HepG2 (cell line): Measurements from ENCODE around the gene CFAP54. TPM values are rescaled to one million over a fixed set of nuclear protein-coding genes. Genes with fewer than 3 reads are reported as not detected.

Source experiments
- ATM ChIP-seq: fragments of 450-650 bp; IDR thresholded peaks from 2 replicates; pipeline ENCODE4 v1.7.1; 2017; ENCODE audit warnings: mild to moderate bottlenecking, borderline replicate concordance
- CEBPG ChIP-seq: IDR thresholded peaks from 2 replicates; pipeline ENCODE4 v1.6.1; 2016
- FOXK2 ChIP-seq: fragments of 450-650 bp; IDR thresholded peaks from 2 replicates; pipeline ENCODE4 v1.6.1; 2016
- HHEX ChIP-seq: IDR thresholded peaks from 2 replicates; pipeline ENCODE4 v1.6.1; 2016; ENCODE audit warnings: control low read depth
- KAT2B ChIP-seq: fragments of 150-350 bp; IDR thresholded peaks from 2 replicates; pipeline ENCODE4 v1.6.1; 2014; ENCODE audit warnings: low read depth, low read length, borderline replicate concordance
- NR3C1 ChIP-seq: sonication (generic); formaldehyde crosslinking; IDR thresholded peaks from 2 replicates; pipeline ENCODE4 v1.4.0; 2020; ENCODE audit warnings: missing genetic modification reagents
- PAF1 ChIP-seq: IDR thresholded peaks from 2 replicates; pipeline ENCODE4 v1.6.1; 2016; ENCODE audit warnings: missing genetic modification reagents, missing compliant biosample characterization
- PTBP1 ChIP-seq: fragments of 200-400 bp; formaldehyde crosslinking; IDR thresholded peaks from 2 replicates; pipeline ENCODE4 v1.6.1; 2018; ENCODE audit warnings: low read length, low read depth; ENCODE audit not compliant: poor library complexity, severe bottlenecking
- RORA ChIP-seq: sonication (generic); formaldehyde crosslinking; IDR thresholded peaks from 2 replicates; pipeline ENCODE4 v1.5.0; 2020; ENCODE audit warnings: mild to moderate bottlenecking, missing genetic modification reagents, moderate library complexity
- SMARCE1 ChIP-seq: fragments of 450-650 bp; IDR thresholded peaks from 2 replicates; pipeline ENCODE4 v1.6.1; 2017; ENCODE audit warnings: borderline replicate concordance
- ZFP36L2 ChIP-seq: sonication (generic); formaldehyde crosslinking; IDR thresholded peaks from 2 replicates; pipeline ENCODE4 v1.4.0; 2020; ENCODE audit warnings: missing genetic modification reagents
- ZFYVE20 ChIP-seq: sonication (generic); formaldehyde crosslinking; IDR thresholded peaks from 2 replicates; pipeline ENCODE4 v1.8.0; 2023; ENCODE audit warnings: low read depth, mild to moderate bottlenecking, moderate library complexity, missing genetic modification reagents, borderline replicate concordance
- ZNF180 ChIP-seq: sonication (generic); formaldehyde crosslinking; IDR thresholded peaks from 2 replicates; pipeline ENCODE4 v1.4.0; 2020; ENCODE audit warnings: low read depth, missing genetic modification reagents, borderline replicate concordance
- ZNF432 ChIP-seq: sonication (generic); formaldehyde crosslinking; IDR thresholded peaks from 2 replicates; pipeline ENCODE4 v1.5.0; 2020; ENCODE audit warnings: missing genetic modification reagents, mild to moderate bottlenecking, borderline replicate concordance
- ZNF556 ChIP-seq: sonication (generic); formaldehyde crosslinking; IDR thresholded peaks from 2 replicates; pipeline ENCODE4 v1.4.0; 2020; ENCODE audit warnings: mild to moderate bottlenecking, missing genetic modification reagents, borderline replicate concordance
- ZNF674 ChIP-seq: sonication (generic); formaldehyde crosslinking; IDR thresholded peaks from 2 replicates; pipeline ENCODE4 v1.5.0; 2020; ENCODE audit warnings: low read depth, mild to moderate bottlenecking, missing genetic modification reagents
- ZNF761 ChIP-seq: sonication (generic); formaldehyde crosslinking; conservative IDR thresholded peaks from 2 replicates; pipeline ENCODE4 v1.4.0; 2020; ENCODE audit warnings: mild to moderate bottlenecking, missing genetic modification reagents
- ZSCAN29 ChIP-seq: sonication (generic); formaldehyde crosslinking; conservative IDR thresholded peaks from 2 replicates; pipeline ENCODE4 v1.4.0; 2020; ENCODE audit warnings: mild to moderate bottlenecking, missing genetic modification reagents
- polyA plus RNA-seq, 8 experiments: library from polyadenylated mRNA; depleted of rRNA in 3 of 8; stranded (reverse) in 7 of 8; unstranded in 1 of 8; fragments of >200 nt; fragmentation: Illumina TruSeq in 4 of 8; extraction: Trizol in 4 of 8; gene quantifications; 2 replicates each; pipeline versions ENCODE4 v1.2.1 to v1.2.3, GENCODE V29; 2011 to 2016; ENCODE audit warnings: low read depth in 4 of 8, missing spikeins in 1 of 8, mixed read lengths in 1 of 8; ENCODE audit not compliant: insufficient read depth in 1 of 8
- total RNA-seq, 5 experiments: library from RNA; depleted of rRNA; stranded (reverse); fragments of >200 nt; fragmentation: Illumina TruSeq; extraction: Trizol; gene quantifications; 2 replicates each; pipeline ENCODE4 v1.2.3, GENCODE V29; 2016; ENCODE audit warnings: low read depth in 1 of 5
- TF ChIP-seq, protein P1 (sequence below): IDR thresholded peaks from 2 replicates; pipeline ENCODE4 v1.6.1; 2016; ENCODE audit warnings: missing genetic modification reagents, missing compliant biosample characterization
- TF ChIP-seq, protein P2 (sequence below): sonication (generic); formaldehyde crosslinking; IDR thresholded peaks from 2 replicates; pipeline ENCODE4 v1.8.0; 2022; ENCODE audit warnings: mild to moderate bottlenecking, missing genetic modification reagents, moderate library complexity
- TF ChIP-seq, protein P3 (sequence below): sonication (generic); formaldehyde crosslinking; IDR thresholded peaks from 2 replicates; pipeline ENCODE4 v1.5.1; 2020; ENCODE audit warnings: missing genetic modification reagents, mild to moderate bottlenecking, borderline replicate concordance
- TF ChIP-seq, protein P4 (sequence below): IDR thresholded peaks from 2 replicates; pipeline ENCODE4 v1.6.1; 2018; ENCODE audit warnings: missing genetic modification reagents, mild to moderate bottlenecking, missing compliant biosample characterization
- TF ChIP-seq, protein P5 (sequence below): sonication (generic); formaldehyde crosslinking; IDR thresholded peaks from 2 replicates; pipeline ENCODE4 v1.9.0; 2022; ENCODE audit warnings: low read depth, missing genetic modification reagents
- TF ChIP-seq, protein P6 (sequence below): sonication (generic); formaldehyde crosslinking; IDR thresholded peaks from 2 replicates; pipeline ENCODE4 v1.4.0; 2020; ENCODE audit warnings: mild to moderate bottlenecking, missing genetic modification reagents

Gene CFAP54
- total and polyA plus RNA-seq, 2 of the 13 experiments (the other 11 are each of a cell fraction or from before 2014, with no cell fraction given), result not detected

DNA sequence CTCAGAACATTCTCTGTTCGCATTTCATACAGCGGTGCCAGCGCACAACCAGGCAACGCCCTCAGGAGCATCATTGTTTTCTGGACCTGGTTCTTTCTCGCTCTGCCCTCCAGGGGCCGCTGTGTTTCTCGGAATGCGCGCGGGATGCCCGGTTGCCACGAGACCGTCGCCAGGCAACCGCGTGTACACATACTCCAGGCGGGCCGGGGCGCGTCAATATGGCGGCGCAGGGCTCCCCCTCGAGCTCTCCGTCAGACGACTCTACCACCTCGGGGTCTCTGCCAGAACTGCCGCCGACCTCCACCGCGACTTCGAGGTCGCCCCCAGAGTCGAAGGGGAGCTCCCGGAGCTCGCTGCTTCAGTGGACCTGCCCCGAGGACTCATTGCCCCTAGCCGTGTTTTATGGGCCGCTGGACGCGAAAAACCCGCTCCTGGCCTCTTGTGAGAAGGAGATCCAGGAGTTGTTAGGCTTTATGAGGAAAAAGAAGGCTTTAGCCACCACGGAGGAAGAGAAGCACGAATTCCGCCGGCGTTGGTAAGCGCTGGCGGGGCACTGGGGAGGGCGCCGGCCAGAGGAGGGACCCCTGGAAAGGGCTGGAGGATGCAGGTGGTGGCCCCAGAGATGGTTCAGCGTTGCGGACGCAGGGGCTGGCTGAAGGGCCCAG, at the start of gene CFAP54 (continued):
- TF ChIP-seq, protein P1, sequence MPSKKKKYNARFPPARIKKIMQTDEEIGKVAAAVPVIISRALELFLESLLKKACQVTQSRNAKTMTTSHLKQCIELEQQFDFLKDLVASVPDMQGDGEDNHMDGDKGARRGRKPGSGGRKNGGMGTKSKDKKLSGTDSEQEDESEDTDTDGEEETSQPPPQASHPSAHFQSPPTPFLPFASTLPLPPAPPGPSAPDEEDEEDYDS (CRISPR knock-in tag), result no peak
- TF ChIP-seq ZFP36L2 (no peak), ZNF674 (no peak), FOXK2 (no peak), ZNF556 (CRISPR knock-in tag) (no peak), ATM (no peak), SMARCE1 (no peak), PTBP1 (no peak), RORA (CRISPR knock-in tag) (no peak), ZNF761 (CRISPR knock-in tag) (no peak), ZNF432 (CRISPR knock-in tag) (no peak), HHEX (CRISPR knock-in tag) (no peak), ZFYVE20 (CRISPR knock-in tag) (no peak), ZNF180 (CRISPR knock-in tag) (no peak), KAT2B (no peak), CEBPG (CRISPR knock-in tag) (no peak), PAF1 (CRISPR knock-in tag) (no peak), NR3C1 (CRISPR knock-in tag) (no peak), ZSCAN29 (no peak)
- TF ChIP-seq, protein P2, sequence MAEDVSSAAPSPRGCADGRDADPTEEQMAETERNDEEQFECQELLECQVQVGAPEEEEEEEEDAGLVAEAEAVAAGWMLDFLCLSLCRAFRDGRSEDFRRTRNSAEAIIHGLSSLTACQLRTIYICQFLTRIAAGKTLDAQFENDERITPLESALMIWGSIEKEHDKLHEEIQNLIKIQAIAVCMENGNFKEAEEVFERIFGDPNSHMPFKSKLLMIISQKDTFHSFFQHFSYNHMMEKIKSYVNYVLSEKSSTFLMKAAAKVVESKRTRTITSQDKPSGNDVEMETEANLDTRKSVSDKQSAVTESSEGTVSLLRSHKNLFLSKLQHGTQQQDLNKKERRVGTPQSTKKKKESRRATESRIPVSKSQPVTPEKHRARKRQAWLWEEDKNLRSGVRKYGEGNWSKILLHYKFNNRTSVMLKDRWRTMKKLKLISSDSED, result no peak
- TF ChIP-seq, protein P3, sequence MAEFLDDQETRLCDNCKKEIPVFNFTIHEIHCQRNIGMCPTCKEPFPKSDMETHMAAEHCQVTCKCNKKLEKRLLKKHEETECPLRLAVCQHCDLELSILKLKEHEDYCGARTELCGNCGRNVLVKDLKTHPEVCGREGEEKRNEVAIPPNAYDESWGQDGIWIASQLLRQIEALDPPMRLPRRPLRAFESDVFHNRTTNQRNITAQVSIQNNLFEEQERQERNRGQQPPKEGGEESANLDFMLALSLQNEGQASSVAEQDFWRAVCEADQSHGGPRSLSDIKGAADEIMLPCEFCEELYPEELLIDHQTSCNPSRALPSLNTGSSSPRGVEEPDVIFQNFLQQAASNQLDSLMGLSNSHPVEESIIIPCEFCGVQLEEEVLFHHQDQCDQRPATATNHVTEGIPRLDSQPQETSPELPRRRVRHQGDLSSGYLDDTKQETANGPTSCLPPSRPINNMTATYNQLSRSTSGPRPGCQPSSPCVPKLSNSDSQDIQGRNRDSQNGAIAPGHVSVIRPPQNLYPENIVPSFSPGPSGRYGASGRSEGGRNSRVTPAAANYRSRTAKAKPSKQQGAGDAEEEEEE (CRISPR knock-in tag), result no peak
- TF ChIP-seq, protein P4, sequence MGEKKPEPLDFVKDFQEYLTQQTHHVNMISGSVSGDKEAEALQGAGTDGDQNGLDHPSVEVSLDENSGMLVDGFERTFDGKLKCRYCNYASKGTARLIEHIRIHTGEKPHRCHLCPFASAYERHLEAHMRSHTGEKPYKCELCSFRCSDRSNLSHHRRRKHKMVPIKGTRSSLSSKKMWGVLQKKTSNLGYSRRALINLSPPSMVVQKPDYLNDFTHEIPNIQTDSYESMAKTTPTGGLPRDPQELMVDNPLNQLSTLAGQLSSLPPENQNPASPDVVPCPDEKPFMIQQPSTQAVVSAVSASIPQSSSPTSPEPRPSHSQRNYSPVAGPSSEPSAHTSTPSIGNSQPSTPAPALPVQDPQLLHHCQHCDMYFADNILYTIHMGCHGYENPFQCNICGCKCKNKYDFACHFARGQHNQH, result peak; percentile 63; the same call in 1 of the 2 replicates
- TF ChIP-seq, protein P5, sequence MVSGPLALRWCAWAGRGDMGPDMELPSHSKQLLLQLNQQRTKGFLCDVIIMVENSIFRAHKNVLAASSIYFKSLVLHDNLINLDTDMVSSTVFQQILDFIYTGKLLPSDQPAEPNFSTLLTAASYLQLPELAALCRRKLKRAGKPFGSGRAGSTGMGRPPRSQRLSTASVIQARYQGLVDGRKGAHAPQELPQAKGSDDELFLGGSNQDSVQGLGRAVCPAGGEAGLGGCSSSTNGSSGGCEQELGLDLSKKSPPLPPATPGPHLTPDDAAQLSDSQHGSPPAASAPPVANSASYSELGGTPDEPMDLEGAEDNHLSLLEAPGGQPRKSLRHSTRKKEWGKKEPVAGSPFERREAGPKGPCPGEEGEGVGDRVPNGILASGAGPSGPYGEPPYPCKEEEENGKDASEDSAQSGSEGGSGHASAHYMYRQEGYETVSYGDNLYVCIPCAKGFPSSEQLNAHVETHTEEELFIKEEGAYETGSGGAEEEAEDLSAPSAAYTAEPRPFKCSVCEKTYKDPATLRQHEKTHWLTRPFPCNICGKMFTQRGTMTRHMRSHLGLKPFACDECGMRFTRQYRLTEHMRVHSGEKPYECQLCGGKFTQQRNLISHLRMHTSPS (CRISPR knock-in tag), result no peak
- TF ChIP-seq, protein P6, sequence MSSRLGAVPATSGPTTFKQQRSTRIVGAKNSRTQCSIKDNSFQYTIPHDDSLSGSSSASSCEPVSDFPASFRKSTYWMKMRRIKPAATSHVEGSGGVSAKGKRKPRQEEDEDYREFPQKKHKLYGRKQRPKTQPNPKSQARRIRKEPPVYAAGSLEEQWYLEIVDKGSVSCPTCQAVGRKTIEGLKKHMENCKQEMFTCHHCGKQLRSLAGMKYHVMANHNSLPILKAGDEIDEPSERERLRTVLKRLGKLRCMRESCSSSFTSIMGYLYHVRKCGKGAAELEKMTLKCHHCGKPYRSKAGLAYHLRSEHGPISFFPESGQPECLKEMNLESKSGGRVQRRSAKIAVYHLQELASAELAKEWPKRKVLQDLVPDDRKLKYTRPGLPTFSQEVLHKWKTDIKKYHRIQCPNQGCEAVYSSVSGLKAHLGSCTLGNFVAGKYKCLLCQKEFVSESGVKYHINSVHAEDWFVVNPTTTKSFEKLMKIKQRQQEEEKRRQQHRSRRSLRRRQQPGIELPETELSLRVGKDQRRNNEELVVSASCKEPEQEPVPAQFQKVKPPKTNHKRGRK (CRISPR knock-in tag), result no peak
